ENCODE results near the gene KLF17.
"Not testable (repeated sequence)": the region's sequence is repeated elsewhere in the genome, so short reads cannot be mapped to it uniquely, and the experiment has no call there.

KLF17 gene

GRCh38 chr1:44138239-44138638 lies 19.6 kb downstream of the KLF17 start:
- TF ChIP-seq CTCF (IDR thresholded peaks at IDR 0.05; ENCODE audit: insufficient read depth, low read depth, low read length, missing control alignments): no peak
- no peak overlapping the region for H3K4me3 ChIP-seq (ENCODE audit: low read depth, low read length)
- DNase-seq (ENCODE audit: low read depth): no peak

- DNase-seq (ENCODE audit: low read depth): not testable (repeated sequence)
Observed at GRCh38 chr1:44139565-44139964, 20.9 kb downstream of the KLF17 start.

DNA sequence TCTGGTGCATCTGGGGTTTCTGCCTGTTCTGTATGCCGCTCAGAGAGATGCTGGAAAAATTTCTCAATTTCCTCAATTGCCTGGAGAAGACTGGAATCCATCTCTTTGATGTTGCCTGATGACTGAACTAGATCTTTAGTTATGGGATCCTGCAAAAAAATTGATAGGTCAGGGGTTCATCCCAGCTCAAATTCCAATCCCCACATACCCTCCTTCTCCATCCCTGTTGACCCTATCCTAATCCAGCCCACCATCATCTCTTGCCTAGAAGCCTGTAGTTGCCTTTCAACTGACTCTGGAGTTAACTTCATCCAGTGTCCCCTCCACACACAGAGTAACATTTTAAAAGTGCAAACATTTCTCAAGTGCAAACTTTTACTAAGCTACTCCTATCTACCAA lies 22.9 kb downstream of the KLF17 start, which contains the start of gene KLF18:
Gene KLF18 (minus strand): TSS at position 101 of the 400 bp plus-strand sequence. CDS start 0 bp downstream, at position 101.
- no peak for DNase-seq (ENCODE audit: low read depth)
- H3K4me3 ChIP-seq (ENCODE audit: low read depth, low read length): no peak within 1 kb of the TSS
- TF ChIP-seq CTCF (IDR thresholded peaks at IDR 0.05; ENCODE audit: insufficient read depth, low read depth, low read length, missing control alignments): no peak

More at GRCh38 chr1:44139565-44139964, 20.9 kb downstream of the KLF17 start:
- H3K4me3 ChIP-seq (ENCODE audit: low read depth, low read length): not testable (repeated sequence)

DNA sequence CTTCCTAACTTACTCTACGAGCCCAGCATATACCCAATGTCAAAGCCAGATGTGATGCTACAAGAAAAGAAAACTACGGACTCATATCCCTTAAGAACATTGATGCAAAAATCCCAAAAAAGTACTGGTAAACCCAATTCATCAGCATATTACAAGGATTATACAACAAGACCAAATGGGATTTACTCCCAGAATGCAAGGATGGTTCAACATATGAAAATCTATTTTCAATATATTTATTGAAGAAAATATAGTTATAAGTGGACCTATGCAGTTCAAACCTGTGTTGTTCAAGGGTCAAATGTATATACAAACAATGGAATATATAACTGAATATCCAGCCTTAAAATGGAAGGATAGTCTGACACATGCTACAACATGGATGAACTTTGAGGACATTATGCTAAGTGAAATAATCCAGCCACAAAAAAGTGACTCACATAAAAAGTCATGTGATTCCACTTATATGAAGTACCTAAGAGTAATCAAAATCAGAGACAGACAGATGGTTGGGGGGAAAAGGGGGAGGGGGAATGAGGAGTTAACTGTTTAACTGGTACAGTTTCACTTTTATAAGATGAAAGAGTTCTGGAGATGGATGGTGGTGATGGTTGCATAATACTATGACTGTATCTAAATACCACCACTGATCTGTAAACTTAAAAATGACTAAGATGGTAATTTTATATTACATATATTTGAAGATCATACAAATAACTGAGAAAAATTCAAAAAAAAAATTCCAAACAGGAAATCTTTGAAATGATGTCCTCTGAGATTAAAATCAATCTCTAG lies 26.5 kb downstream of the KLF17 start:
- no peak for DNase-seq (ENCODE audit: low read depth)
- no peak for TF ChIP-seq CTCF (IDR thresholded peaks at IDR 0.05; ENCODE audit: insufficient read depth, low read depth, low read length, missing control alignments)
- no peak overlapping the region for H3K4me3 ChIP-seq (ENCODE audit: low read depth, low read length)

GRCh38 chr1:44146536-44147361 lies 28.1 kb downstream of the KLF17 start:
- H3K4me3 ChIP-seq (ENCODE audit: low read depth, low read length): no peak overlapping the region
- no peak for TF ChIP-seq CTCF (IDR thresholded peaks at IDR 0.05; ENCODE audit: insufficient read depth, low read depth, low read length, missing control alignments)
- DNase-seq (ENCODE audit: low read depth): no peak

DNA sequence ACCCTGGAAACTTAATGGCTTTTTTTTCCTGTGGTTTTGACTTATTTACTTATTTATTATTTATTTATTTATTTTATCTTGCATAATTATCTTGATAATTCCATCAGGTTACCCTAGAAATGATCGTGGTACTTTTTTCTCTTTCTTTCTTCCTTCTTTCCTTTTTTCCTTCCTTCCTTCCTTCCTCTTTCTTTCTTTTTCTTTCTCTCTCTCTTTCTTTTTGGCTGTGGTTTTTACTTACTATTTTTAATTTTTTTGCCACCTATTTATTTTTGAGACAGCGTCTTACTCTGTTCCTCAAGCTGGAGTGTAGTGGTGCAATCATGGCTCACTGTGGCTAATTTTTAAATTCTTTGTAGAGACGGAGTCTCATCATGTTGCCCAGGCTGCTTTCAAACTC lies 29.0 kb downstream of the KLF17 start:
- no peak for DNase-seq (ENCODE audit: low read depth)
- TF ChIP-seq CTCF (IDR thresholded peaks at IDR 0.05; ENCODE audit: insufficient read depth, low read depth, low read length, missing control alignments): no peak
- H3K4me3 ChIP-seq (ENCODE audit: low read depth, low read length): no peak overlapping the region

- DNase-seq (ENCODE audit: low read depth): peak; percentile 50
- H3K4me3 ChIP-seq (ENCODE audit: low read depth, low read length): no peak overlapping the region
Observed at GRCh38 chr1:44151332-44151731, 32.7 kb downstream of the KLF17 start.

More at GRCh38 chr1:44151332-44151731, 32.7 kb downstream of the KLF17 start:
- no peak for TF ChIP-seq CTCF (IDR thresholded peaks at IDR 0.05; ENCODE audit: insufficient read depth, low read depth, low read length, missing control alignments)

Data from GM12865 (cell line).